NCI-H82 treated with DMSO at 0.1 percent for 48 hours (cell line): Measurements from ENCODE around the gene ATP5MC2.
"Not testable (repeated sequence)": the region's sequence is repeated elsewhere in the genome, so short reads cannot be mapped to it uniquely, and the experiment has no call there.

Experiments
- DNase-seq: peaks from one replicate; lab custom pipeline; 2025; ENCODE audit not compliant: unreplicated experiment; lab: John Stamatoyannopoulos, UW

ATP5MC2 gene

GRCh38 chr12:53675701-53676607, at the start of gene ATP5MC2:
Gene ATP5MC2, minus strand, starts transcription at chr12:53676083. Its CDS starts 3,469 bp downstream, at chr12:53672614.
- peak; percentile 98 for DNase-seq

- DNase-seq, result no peak
These were observed 46.7 kb upstream of the ATP5MC2 start for GRCh38 chr12:53722450-53723041.

- no peak for DNase-seq
These were observed 45.1 kb upstream of the ATP5MC2 start for GRCh38 chr12:53720946-53721345.

- no peak for DNase-seq
These were observed 43.8 kb upstream of the ATP5MC2 start for GRCh38 chr12:53719649-53720048.

GRCh38 chr12:53718567-53718966, 42.7 kb upstream of the ATP5MC2 start:
- not testable (repeated sequence) for DNase-seq

- no peak for DNase-seq
These were observed 41.4 kb upstream of the ATP5MC2 start for GRCh38 chr12:53717319-53717718.

- DNase-seq, result no peak
These were observed 38.1 kb upstream of the ATP5MC2 start for GRCh38 chr12:53714004-53714403.

GRCh38 chr12:53713516-53713915, 37.6 kb upstream of the ATP5MC2 start:
- DNase-seq, result no peak

- no peak for DNase-seq
These were observed 36.3 kb upstream of the ATP5MC2 start for GRCh38 chr12:53712059-53712643.

- no peak for DNase-seq
These were observed 34.2 kb upstream of the ATP5MC2 start for GRCh38 chr12:53710091-53710490.

- DNase-seq, result no peak
These were observed 33.8 kb upstream of the ATP5MC2 start for GRCh38 chr12:53709671-53710070.

- DNase-seq, result no peak
These were observed 30.2 kb upstream of the ATP5MC2 start for GRCh38 chr12:53706080-53706479.

- no peak for DNase-seq
These were observed 27.9 kb upstream of the ATP5MC2 start for GRCh38 chr12:53703756-53704155.

- peak; percentile 66 for DNase-seq
These were observed 25.8 kb upstream of the ATP5MC2 start for GRCh38 chr12:53701518-53702264.

- DNase-seq, result no peak
These were observed 24.7 kb upstream of the ATP5MC2 start for GRCh38 chr12:53700567-53700966.

- no peak for DNase-seq
These were observed 23.8 kb upstream of the ATP5MC2 start for GRCh38 chr12:53699678-53700025.

- DNase-seq, result no peak
These were observed 23.2 kb upstream of the ATP5MC2 start for GRCh38 chr12:53698948-53699677.

GRCh38 chr12:53696655-53697331, 20.9 kb upstream of the ATP5MC2 start:
- no peak for DNase-seq

- DNase-seq, result peak; percentile 96
These were observed 20.4 kb upstream of the ATP5MC2 start for GRCh38 chr12:53696285-53696654.
